Brain microvascular endothelial cell (primary cell): ENCODE measurements around the gene SDF4.

Experiments
- DNase-seq: peaks from one replicate; pipeline ENCODE4 v3.0.0-alpha.2; 2020
- H3K27ac ChIP-seq: fragments of 250-450 bp; sonication (Bioruptor Pico); 2 replicates; pipeline ENCODE4 v1.5.1; 2020; ENCODE audit warnings: mild to moderate bottlenecking, moderate library complexity
- H3K27me3 ChIP-seq: fragments of 250-450 bp; sonication (Bioruptor Pico); replicated peaks from 2 replicates; pipeline ENCODE4 v1.5.1; 2020; ENCODE audit warnings: mild to moderate bottlenecking
- H3K36me3 ChIP-seq: fragments of 250-450 bp; sonication (Bioruptor Pico); replicated peaks from 2 replicates; pipeline ENCODE4 v1.5.1; 2020; ENCODE audit warnings: mild to moderate bottlenecking
- H3K4me3 ChIP-seq: 2 replicates; pipeline ENCODE4 v1.5.1; 2011; ENCODE audit warnings: low read depth, mild to moderate bottlenecking, control low read depth, low read length, moderate library complexity
- CTCF ChIP-seq: IDR thresholded peaks from 2 replicates; pipeline ENCODE4 v1.5.1; 2011; ENCODE audit warnings: low read depth, mild to moderate bottlenecking, moderate library complexity, low read length, control low read depth, inconsistent platforms; ENCODE audit errors: missing control alignments
- in situ Hi-C: cut with HindIII; loops from 2 replicates; pipeline ENCODE4 v1.10.0; 2017; ENCODE audit warnings: low sequenced_read_pairs, low pct_ligation_motif_present

Gene SDF4

GRCh38 chr1:1262071-1262470 is 30.3 kb upstream of the SDF4 start:
- no peak for DNase-seq
- H3K27me3 ChIP-seq, result no peaks in the 10 kb centered on the region
- H3K36me3 ChIP-seq, result peaks cover 42% of the 10 kb centered on the region
- H3K4me3 ChIP-seq, result no peak overlapping the region
- TF ChIP-seq CTCF, result no peak
- H3K27ac ChIP-seq, result no peak overlapping the region
- in situ Hi-C loops, result no loop called here

GRCh38 chr1:1260843-1261560 is 29.2 kb upstream of the SDF4 start:
- DNase-seq, result no peak
- no peak for TF ChIP-seq CTCF
- Histone ChIP-seq H3K27ac (no peak overlapping the region), H3K36me3 (peaks cover 45% of the 10 kb centered on the region), H3K27me3 (no peaks in the 10 kb centered on the region), H3K4me3 (no peak overlapping the region)
- in situ Hi-C loops, result no loop called here

- Histone ChIP-seq H3K27me3 (no peaks in the 10 kb centered on the region), H3K4me3 (no peak overlapping the region), H3K36me3 (peaks cover 55% of the 10 kb centered on the region), H3K27ac (no peak overlapping the region)
- TF ChIP-seq CTCF, result no peak
- in situ Hi-C loops, result no loop called here
- DNase-seq, result no peak
Observed at GRCh38 chr1:1259951-1260600, 28.3 kb upstream of the SDF4 start.

GRCh38 chr1:1259540-1259939 is 27.7 kb upstream of the SDF4 start:
- Histone ChIP-seq H3K27me3 (no peaks in the 10 kb centered on the region), H3K36me3 (peaks cover 60% of the 10 kb centered on the region), H3K27ac (no peak overlapping the region), H3K4me3 (no peak overlapping the region)
- no peak for DNase-seq
- TF ChIP-seq CTCF, result no peak
- in situ Hi-C loops, result no loop called here

GRCh38 chr1:1259119-1259488 is 27.3 kb upstream of the SDF4 start:
- H3K27ac ChIP-seq, result no peak overlapping the region
- H3K27me3 ChIP-seq, result no peaks in the 10 kb centered on the region
- DNase-seq, result no peak
- in situ Hi-C loops, result no loop called here
- H3K4me3 ChIP-seq, result no peak overlapping the region
- peaks cover 61% of the 10 kb centered on the region for H3K36me3 ChIP-seq
- no peak for TF ChIP-seq CTCF
